T-helper 2 cell (primary cell): ENCODE measurements around the gene GLIS1.

Source experiments
- DNase-seq, 5 experiments: peaks; one replicate each; pipeline versions ENCODE4 v3.0.0 to v3.0.0-alpha.2; 2012 to 2022

The GLIS1 gene

GRCh38 chr1:53614231-53615021 is 124.5 kb downstream of the GLIS1 start:
- DNase-seq, result no peak

GRCh38 chr1:53608676-53609075 is 130.3 kb downstream of the GLIS1 start:
- no peak for DNase-seq

DNA sequence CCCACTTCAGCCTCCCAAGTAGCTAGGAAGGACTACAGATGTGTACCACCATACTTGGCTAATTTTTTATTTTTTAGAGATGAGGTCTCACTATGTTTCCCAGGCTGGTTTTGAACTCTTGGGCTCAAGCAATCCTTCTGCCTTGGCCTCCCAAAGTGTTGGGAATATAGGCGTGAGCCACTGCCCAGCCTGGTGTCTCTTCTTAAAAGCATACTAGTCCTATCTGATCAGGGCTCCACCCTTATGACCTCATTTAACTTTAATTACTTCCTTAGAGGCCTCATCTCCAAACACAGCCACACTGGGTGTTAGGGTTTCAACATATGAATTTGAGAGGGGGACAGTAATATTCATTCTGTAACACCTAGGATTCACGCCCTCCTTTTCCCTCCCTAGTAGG is 130.9 kb downstream of the GLIS1 start:
- no peak for DNase-seq

DNA sequence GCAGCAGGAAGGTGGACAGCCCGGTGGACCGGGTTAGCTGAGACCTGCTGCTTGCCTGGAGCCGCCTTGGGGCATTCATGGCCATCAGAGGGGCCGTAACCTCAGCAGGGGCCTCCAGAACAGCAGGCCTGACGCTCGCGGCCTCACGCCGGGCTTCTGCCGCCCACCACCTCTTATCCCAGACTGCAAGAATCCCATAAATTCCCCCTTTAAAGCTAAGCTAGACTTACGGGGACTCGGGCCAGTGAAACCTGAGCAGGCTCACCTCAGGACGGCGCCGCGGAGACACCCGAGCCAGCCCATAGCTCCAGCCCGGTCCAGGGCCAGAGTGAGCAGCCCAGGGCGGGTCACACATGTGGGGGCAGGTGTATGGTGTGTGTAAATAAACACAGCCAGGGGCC is 132.3 kb downstream of the GLIS1 start:
- DNase-seq, result no peak

DNA sequence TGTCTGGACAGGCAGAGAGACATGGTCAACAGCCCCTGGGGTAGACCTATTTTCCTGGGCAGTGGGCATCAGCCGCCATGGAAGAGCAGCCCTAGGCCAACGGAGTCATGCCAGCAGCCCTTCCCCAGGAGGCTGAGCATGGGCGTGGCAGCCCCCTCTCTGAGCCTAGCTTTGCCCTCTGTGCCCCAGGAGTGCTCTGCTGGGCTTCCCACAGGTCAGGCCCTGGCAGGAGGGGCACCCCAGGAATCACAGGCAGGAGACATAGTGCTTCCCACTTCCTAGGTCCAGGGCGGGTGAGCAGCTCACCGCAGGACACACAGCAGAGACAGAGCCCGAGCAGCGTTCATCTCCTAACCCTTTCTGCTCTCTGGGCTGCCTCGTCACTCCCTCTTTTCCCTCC is 132.8 kb downstream of the GLIS1 start:
- no peak for DNase-seq

DNA sequence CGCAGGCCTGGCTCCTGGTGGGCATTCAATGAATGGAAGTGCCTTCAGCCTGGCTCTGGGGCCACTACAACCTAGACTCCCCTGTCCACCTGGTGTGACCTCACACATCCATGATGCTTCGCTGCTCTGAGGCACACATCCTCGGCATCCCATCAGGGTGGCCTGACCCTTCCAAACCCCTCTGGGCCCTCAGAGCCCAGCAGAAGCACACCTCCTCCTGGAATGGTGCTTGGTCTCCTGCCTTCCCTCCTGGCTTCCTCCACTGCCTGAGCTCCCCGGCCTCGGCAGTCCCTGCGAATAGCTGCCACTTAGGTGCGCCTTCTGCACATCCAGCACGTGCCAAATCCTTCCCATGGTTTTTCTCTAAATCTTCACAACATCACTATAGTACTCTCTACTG is 133.8 kb downstream of the GLIS1 start:
- DNase-seq, result no peak

- no peak for DNase-seq
Measured at GRCh38 chr1:53604291-53604919, 134.6 kb downstream of the GLIS1 start.

- no peak for DNase-seq
Measured at GRCh38 chr1:53603431-53603830, 135.5 kb downstream of the GLIS1 start.

GRCh38 chr1:53601867-53602775 is 136.8 kb downstream of the GLIS1 start:
- DNase-seq, result no peak

GRCh38 chr1:53601031-53601745 is 137.8 kb downstream of the GLIS1 start:
- DNase-seq, result no peak

- peak in 2 of 5 experiments; percentile 27 to 58 for DNase-seq
Measured at GRCh38 chr1:53600561-53600960, 138.4 kb downstream of the GLIS1 start.

DNA sequence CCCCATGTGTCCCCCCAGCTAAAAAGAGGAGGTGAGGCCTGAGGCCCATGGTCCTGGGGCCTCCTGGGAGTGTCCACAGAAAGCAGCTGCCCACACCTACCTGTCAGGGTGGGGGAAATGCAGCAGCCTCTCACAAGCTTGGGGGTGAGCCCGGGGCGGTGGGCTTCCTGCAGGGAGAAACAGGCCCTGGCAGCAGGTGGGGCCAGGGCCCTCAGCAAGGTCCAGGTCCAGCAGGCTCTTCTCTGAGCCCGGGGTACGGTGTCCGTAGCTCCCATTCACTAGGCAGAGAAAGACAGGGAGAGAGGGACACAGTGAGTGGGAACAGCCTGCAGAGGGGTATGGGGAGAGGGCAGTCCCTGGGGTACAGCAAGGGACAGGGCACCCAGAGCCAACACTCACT is 139.0 kb downstream of the GLIS1 start:
- DNase-seq, result no peak

DNA sequence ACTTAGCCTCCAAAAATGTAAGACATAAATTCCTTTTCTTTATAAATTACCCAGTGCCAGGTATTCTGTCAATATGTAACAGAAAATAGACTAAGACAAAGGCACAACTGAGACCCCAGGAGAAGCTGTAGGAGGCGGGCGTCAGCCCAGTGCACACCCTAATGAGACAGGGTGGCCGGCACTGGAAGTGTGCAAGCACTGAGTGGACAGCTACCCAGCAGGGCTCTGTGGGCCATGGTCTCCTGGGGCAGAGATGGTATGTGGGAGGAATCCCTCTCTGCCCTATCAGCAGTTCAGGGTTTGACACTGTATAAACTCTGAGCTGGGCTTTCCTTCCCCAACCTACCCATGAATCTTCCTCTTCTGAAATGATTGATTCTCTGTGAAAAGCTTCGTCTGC is 139.5 kb downstream of the GLIS1 start:
- no peak for DNase-seq

DNA sequence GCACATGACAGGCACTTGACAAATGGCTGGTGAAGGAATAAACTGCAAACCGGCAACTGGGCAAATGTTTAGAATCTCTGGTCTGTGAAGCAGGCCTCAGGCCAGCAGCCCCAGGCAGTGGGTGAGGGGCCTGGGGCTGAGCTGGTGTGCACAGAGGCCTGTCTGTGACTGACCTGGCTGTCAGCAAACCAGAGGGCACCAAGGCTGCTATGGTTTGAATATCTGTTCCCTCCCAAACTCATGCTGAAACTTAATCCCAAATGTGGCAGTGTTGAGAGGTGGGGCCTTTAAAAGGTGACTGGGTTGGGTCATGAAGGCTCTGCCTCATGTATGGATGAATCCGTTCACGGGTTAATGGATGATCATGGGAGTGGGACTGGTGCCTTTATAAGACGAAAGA is 140.0 kb downstream of the GLIS1 start:
- DNase-seq, result no peak

GRCh38 chr1:53595906-53596305 is 143.1 kb downstream of the GLIS1 start:
- DNase-seq, result no peak

- DNase-seq, result no peak
Measured at GRCh38 chr1:53594391-53595180, 144.4 kb downstream of the GLIS1 start.

DNA sequence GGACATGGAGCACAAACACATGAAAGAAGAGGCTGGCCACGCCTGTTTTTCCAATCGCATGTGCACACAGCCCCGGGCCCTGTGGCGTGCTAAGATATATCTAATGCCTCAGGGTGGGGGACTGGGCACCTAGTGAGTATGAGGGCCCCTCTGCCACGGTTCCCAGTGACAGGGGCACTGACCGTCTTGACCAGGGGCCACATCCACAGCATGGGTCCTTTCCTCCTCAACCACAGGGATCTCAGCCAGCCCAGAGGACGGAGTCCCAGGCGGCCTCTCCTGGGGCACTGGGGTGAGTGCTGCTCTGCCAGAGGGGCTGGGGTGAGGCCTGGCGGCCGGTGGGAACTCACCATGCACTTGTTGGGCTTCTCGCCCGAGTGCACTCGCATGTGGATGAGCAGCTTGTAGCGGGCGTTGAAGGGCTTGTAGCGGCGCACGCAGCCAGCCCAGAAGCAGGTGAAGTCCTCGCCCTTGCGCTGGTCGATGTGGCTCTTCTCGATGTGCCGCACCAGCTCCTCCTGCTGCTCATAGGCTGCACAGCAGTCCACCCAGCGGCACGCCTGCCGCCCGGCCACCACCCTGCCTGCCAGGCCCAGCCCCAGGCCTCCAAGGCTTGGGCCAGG is 145.1 kb downstream of the GLIS1 start:
- DNase-seq, result no peak

- DNase-seq, result no peak
Measured at GRCh38 chr1:53592985-53593757, 145.8 kb downstream of the GLIS1 start.

GRCh38 chr1:53592521-53592982 is 146.4 kb downstream of the GLIS1 start:
- no peak for DNase-seq

DNA sequence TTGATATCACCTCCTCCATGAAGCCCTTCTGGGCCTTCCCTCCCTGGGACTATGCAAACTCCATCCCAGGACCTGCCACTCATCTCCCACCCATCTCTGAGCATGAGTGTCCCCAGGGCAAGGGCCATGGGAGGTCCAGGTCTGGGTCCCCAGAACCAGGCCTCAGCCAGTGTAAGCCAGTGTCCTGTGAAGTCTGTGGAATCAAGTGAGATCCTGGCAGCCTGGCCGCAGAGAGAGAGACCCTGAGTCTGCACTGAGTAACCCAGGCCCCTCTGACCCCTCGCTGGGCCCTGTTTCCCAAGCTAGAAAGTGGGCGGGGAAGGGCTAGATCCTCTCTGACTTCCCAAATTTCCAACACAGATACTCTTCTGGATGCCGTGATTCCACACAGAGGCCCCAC is 147.0 kb downstream of the GLIS1 start:
- DNase-seq, result no peak
